OCI-LY3 (cell line): ENCODE measurements around the gene UGCG.
"Not testable (repeated sequence)": the region's sequence is repeated elsewhere in the genome, so short reads cannot be mapped to it uniquely, and the experiment has no call there.

ENCODE experiments used
- H2AFZ ChIP-seq: fragments of 200-600, 300-600 bp; shearing (Covaris generic); 2 replicates; pipeline ENCODE4 v1.6.0; 2014; ENCODE audit warnings: antibody characterized with exemption, low read depth, low read length
- H3K27ac ChIP-seq: fragments of 200-600, 300-600 bp; sonication (generic); 2 replicates; pipeline ENCODE4 v1.5.1; 2014; ENCODE audit warnings: mild to moderate bottlenecking, low read length, moderate library complexity, mixed read lengths
- H3K27me3 ChIP-seq: fragments of 200-600, 300-600 bp; sonication (generic); 2 replicates; pipeline ENCODE4 v1.6.1; 2014; ENCODE audit warnings: low read depth, low read length, mixed read lengths
- H3K36me3 ChIP-seq: fragments of 200-600, 300-600 bp; sonication (generic); replicated peaks from 2 replicates; pipeline ENCODE3; 2014; ENCODE audit warnings: low read depth, low read length, mixed read lengths
- H3K4me1 ChIP-seq: fragments of 300-600, 200-600 bp; sonication (generic); 2 replicates; pipeline ENCODE4 v1.6.1; 2014; ENCODE audit warnings: low read length, mixed read lengths
- H3K4me2 ChIP-seq: fragments of 200-600, 300-600 bp; sonication (generic); 2 replicates; pipeline ENCODE4 v1.6.1; 2014; ENCODE audit warnings: low read length, mixed read lengths
- H3K4me3 ChIP-seq: fragments of 300-600, 200-600 bp; sonication (generic); 2 replicates; pipeline ENCODE4 v1.5.1; 2014; ENCODE audit warnings: antibody characterized with exemption, mild to moderate bottlenecking, low read length, moderate library complexity
- H3K79me2 ChIP-seq: fragments of 300-600, 200-600 bp; shearing (Covaris generic); 2 replicates; pipeline ENCODE4 v1.6.1; 2014; ENCODE audit warnings: mild to moderate bottlenecking, low read length, mixed read lengths
- H3K9ac ChIP-seq: fragments of 300-600, 200-600 bp; shearing (Covaris generic); 2 replicates; pipeline ENCODE4 v1.6.0; 2014; ENCODE audit warnings: mild to moderate bottlenecking, low read length, moderate library complexity
- H3K9me3 ChIP-seq: fragments of 200-600, 300-600 bp; shearing (Covaris generic); 2 replicates; pipeline ENCODE4 v1.6.1; 2014; ENCODE audit warnings: low read length, mixed read lengths; ENCODE audit not compliant: insufficient read depth
- H4K20me1 ChIP-seq: fragments of 200-600, 300-600 bp; sonication (generic); 2 replicates; pipeline ENCODE4 v1.6.1; 2016; ENCODE audit warnings: low read length, mixed read lengths; ENCODE audit not compliant: insufficient read depth
- EZH2phosphoT487 ChIP-seq: fragments of 200-600 bp; shearing (Covaris generic); IDR thresholded peaks from 2 replicates; pipeline ENCODE4 v1.6.1; 2018; ENCODE audit warnings: antibody characterized with exemption, mixed run types, low read depth
- TF ChIP-seq, protein P1 (sequence below): fragments of 200-600, 300-600 bp; sonication (generic); IDR thresholded peaks from 2 replicates; pipeline ENCODE4 v1.5.1; 2014; ENCODE audit warnings: antibody characterized with exemption, low read length, low read depth

Gene UGCG

DNA sequence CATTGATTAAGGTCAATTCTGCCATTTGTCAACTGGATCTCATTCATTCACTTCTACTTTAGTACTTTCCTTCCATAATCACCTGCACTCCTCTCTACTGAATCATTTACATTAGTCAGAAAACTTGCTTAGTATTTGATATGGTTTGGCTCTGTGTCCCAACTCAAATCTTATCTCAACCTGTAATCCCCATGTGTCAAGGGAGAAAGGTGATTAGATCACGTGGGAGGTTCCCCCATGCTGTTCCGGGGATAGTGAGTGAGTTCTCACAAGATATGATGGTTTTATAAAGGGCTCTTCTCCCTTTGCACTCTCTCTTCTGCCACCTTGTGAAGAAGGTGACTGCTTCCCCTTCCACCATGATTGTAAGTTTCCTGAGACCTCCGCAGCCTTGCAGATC lies 23.7 kb upstream of the UGCG start:
- no peak for TF ChIP-seq EZH2phosphoT487
- TF ChIP-seq, protein P1, sequence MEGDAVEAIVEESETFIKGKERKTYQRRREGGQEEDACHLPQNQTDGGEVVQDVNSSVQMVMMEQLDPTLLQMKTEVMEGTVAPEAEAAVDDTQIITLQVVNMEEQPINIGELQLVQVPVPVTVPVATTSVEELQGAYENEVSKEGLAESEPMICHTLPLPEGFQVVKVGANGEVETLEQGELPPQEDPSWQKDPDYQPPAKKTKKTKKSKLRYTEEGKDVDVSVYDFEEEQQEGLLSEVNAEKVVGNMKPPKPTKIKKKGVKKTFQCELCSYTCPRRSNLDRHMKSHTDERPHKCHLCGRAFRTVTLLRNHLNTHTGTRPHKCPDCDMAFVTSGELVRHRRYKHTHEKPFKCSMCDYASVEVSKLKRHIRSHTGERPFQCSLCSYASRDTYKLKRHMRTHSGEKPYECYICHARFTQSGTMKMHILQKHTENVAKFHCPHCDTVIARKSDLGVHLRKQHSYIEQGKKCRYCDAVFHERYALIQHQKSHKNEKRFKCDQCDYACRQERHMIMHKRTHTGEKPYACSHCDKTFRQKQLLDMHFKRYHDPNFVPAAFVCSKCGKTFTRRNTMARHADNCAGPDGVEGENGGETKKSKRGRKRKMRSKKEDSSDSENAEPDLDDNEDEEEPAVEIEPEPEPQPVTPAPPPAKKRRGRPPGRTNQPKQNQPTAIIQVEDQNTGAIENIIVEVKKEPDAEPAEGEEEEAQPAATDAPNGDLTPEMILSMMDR = no peak
- H3K27me3 ChIP-seq = no peaks in the 10 kb centered on the region
- H3K4me3 ChIP-seq = no peak overlapping the region
- H3K27ac ChIP-seq = no peak overlapping the region
- no peaks in the 10 kb centered on the region for H3K36me3 ChIP-seq
- H3K4me2 ChIP-seq = no peak overlapping the region
- no peak overlapping the region for H2AFZ ChIP-seq
- no peaks in the 10 kb centered on the region for H3K9me3 ChIP-seq
- no peaks in the 10 kb centered on the region for H3K79me2 ChIP-seq
- no peak overlapping the region for H3K9ac ChIP-seq
- H3K4me1 ChIP-seq = no peaks in the 10 kb centered on the region
- H4K20me1 ChIP-seq = no peaks in the 10 kb centered on the region

DNA sequence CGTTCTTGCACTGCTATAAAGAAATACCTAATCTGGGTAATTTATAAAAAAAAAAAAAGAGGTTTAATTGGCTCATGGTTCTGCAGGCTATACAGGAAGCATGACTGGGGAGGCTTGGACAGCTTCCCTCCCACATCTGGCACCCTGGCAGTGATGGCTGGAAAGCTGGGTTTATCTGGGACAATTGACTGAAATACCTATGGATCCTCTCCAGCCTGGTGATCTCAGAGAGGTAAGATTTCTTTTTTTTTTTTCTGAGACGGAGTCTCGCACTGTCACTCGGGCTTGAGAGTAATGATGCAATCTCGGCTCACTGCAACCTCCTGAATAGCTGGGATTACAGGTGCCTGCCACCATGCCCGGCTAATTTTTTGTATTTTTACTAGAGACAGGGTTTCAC lies 22.7 kb upstream of the UGCG start:
- Histone ChIP-seq H3K27ac (no peak overlapping the region), H3K9ac (no peak overlapping the region), H3K36me3 (no peaks in the 10 kb centered on the region), H4K20me1 (no peaks in the 10 kb centered on the region), H3K9me3 (no peaks in the 10 kb centered on the region), H2AFZ (no peak overlapping the region), H3K27me3 (no peaks in the 10 kb centered on the region), H3K79me2 (no peaks in the 10 kb centered on the region), H3K4me3 (no peak overlapping the region), H3K4me2 (no peak overlapping the region), H3K4me1 (no peaks in the 10 kb centered on the region)
- TF ChIP-seq, protein P1 = no peak
- no peak for TF ChIP-seq EZH2phosphoT487

DNA sequence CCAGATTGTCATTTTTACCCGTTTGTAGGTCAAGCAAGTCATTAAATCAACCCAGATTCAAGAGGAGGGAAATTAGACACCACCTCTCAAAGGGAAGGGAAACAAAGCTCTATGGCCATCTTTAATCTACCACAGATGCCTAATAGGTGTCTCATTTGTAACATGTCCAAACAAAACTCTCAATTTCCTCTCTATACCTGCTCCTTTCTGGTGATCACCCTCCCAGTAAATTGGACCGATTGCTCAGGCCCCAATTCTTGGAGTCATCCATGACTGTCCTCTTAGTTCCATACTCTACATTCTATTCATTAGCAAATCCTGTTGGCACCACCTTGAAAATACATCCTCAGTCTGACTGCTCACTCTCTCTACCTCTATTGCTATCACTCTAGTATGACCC lies 22.1 kb upstream of the UGCG start:
- H3K4me1 ChIP-seq = no peaks in the 10 kb centered on the region
- H3K27ac ChIP-seq = no peak overlapping the region
- H3K4me2 ChIP-seq = no peak overlapping the region
- no peak overlapping the region for H3K9ac ChIP-seq
- no peaks in the 10 kb centered on the region for H3K9me3 ChIP-seq
- no peaks in the 10 kb centered on the region for H3K79me2 ChIP-seq
- TF ChIP-seq EZH2phosphoT487 = no peak
- TF ChIP-seq, protein P1 = no peak
- H2AFZ ChIP-seq = no peak overlapping the region
- no peaks in the 10 kb centered on the region for H4K20me1 ChIP-seq
- H3K4me3 ChIP-seq = no peak overlapping the region
- no peaks in the 10 kb centered on the region for H3K27me3 ChIP-seq
- H3K36me3 ChIP-seq = no peaks in the 10 kb centered on the region

DNA sequence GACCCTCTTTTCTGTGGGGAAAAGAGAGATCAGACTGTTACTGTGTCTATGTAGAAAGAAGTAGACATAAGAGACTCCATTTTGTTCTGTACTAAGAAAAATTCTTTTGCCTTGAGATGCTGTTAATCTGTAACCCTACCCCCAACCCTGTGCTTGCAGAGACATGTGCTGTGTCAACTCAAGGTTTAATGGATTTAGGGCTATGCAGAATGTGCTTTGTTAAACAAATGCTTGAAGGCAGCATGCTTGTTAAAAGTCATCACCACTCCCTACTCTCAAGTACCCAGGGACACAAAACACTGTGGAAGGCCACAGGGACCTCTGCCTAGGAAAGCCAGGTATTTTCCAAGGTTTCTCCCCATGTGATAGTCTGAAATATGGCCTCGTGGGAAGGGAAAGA lies 21.3 kb upstream of the UGCG start:
- not testable (repeated sequence) for H3K9me3 ChIP-seq, H3K79me2 ChIP-seq

DNA sequence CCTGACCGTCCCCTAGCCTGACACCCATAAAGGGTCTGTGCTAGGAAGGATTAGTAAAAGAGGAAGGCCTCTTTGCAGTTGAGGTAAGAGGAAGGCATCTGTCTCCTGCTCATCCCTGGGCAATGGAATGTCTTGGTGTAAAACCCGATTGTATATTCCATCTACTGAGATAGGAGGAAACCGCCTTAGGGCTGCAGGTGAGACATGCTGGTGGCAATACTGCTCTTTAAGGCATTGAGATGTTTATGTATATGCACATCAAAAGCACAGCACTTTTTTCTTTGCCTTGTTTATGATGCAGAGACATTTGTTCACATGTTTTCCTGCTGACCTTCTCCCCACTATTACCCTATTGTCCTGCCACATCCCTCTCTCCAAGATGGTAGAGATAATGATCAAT lies 20.9 kb upstream of the UGCG start:
- H3K27me3 ChIP-seq, H3K36me3 ChIP-seq, H2AFZ ChIP-seq, H3K4me2 ChIP-seq, H4K20me1 ChIP-seq, H3K4me1 ChIP-seq, H3K4me3 ChIP-seq, H3K9ac ChIP-seq, H3K79me2 ChIP-seq, H3K27ac ChIP-seq, H3K9me3 ChIP-seq: not testable (repeated sequence)

More for the DNA sequence above, 21.3 kb upstream of the UGCG start:
- not testable (repeated sequence) for H3K4me1 ChIP-seq, H3K27ac ChIP-seq, H3K4me2 ChIP-seq, H3K9ac ChIP-seq, H3K4me3 ChIP-seq, H3K36me3 ChIP-seq, H4K20me1 ChIP-seq, H2AFZ ChIP-seq, H3K27me3 ChIP-seq
